HCT116 (cell line): ENCODE results near the gene TAS1R1. TPM values are rescaled to one million over a fixed set of nuclear protein-coding genes. Genes with fewer than 3 reads are reported as not detected.

Experiments used
- ATAC-seq: fragments of 200-7000 bp; cut with Tn5 transposase; 2 replicates; pipeline ENCODE4 v1.9.1; 2020; ENCODE audit warnings: mild to moderate bottlenecking, moderate library complexity
- BruUV-seq: library from RNA; stranded (reverse); fragments of 400-500 nt; replicated peaks from 2 replicates; lab custom pipeline; 2021; lab: Mats Ljungman, UMichigan
- CTCF ChIA-PET: fragments of 300-600 bp; sonication (Branson Sonifier 250); formaldehyde crosslinking; loops from one replicate; lab custom pipeline; 2021; ENCODE audit warnings: antibody characterized with exemption; lab: Charles Lee
- POLR2A ChIA-PET: fragments of 300-600, 350-600 bp; sonication (Branson Sonifier 250); formaldehyde crosslinking; loops from one replicate; lab custom pipeline; 2021; ENCODE audit warnings: antibody characterized with exemption; lab: Charles Lee
- RAD21 ChIA-PET, 2 experiments: fragments of 300-600 bp; sonication (Branson Sonifier 250); formaldehyde crosslinking; loops; one replicate each; lab custom pipeline; 2023; ENCODE audit warnings: low total read pairs in 2 of 2; ENCODE audit not compliant: uncharacterized antibody in 2 of 2, unreplicated experiment in 2 of 2, low non-redundant PET in 1 of 2; lab: Charles Lee
- DNase-seq: peaks from one replicate; pipeline ENCODE4 v3.0.0-alpha.2; 2010; ENCODE audit warnings: low read depth, low spot score
- H2AFZ ChIP-seq: fragments of 200-600 bp; shearing (Covaris generic), sonication (generic); 2 replicates; pipeline ENCODE4 v1.6.1; 2017; ENCODE audit warnings: low read depth, mixed run types, mixed read lengths, antibody characterized with exemption, low read length; ENCODE audit not compliant: poor library complexity, severe bottlenecking
- H3K27ac ChIP-seq: 2 replicates; pipeline ENCODE4 v1.5.1; 2012; ENCODE audit warnings: low read depth, low read length
- H3K27me3 ChIP-seq: fragments of 200-600 bp; sonication (generic); 2 replicates; pipeline ENCODE4 v1.6.1; 2016; ENCODE audit warnings: mixed run types, low read length, mixed read lengths; ENCODE audit not compliant: insufficient read depth
- H3K36me3 ChIP-seq, 2 experiments: fragments of 200-500 bp in 1 of 2; fragments of 200-600 bp in 1 of 2; sonication (Bioruptor generic) in 1 of 2; sonication (generic) in 1 of 2; 2 replicates each; pipeline versions ENCODE4 v1.5.1 to v1.6.1; 2014 to 2016; ENCODE audit warnings: low read length in 2 of 2, inconsistent platforms in 1 of 2, mixed read lengths in 1 of 2, mixed run types in 1 of 2; ENCODE audit not compliant: insufficient read depth in 2 of 2, control insufficient read depth in 1 of 2
- H3K4me1 ChIP-seq, 2 experiments: fragments of 200-600 bp in 1 of 2; sonication (generic) in 1 of 2; 2 replicates each; pipeline versions ENCODE4 v1.5.1 to v1.6.1; 2012 to 2017; ENCODE audit warnings: low read length in 2 of 2, inconsistent platforms in 1 of 2, mild to moderate bottlenecking in 1 of 2, mixed read lengths in 1 of 2, mixed run types in 1 of 2, moderate library complexity in 1 of 2; ENCODE audit not compliant: insufficient read depth in 2 of 2, control insufficient read depth in 1 of 2
- H3K4me2 ChIP-seq: fragments of 200-600 bp; sonication (generic); 2 replicates; pipeline ENCODE4 v1.6.1; 2017; ENCODE audit warnings: mixed run types, low read length, mixed read lengths
- H3K4me3 ChIP-seq, 2 experiments: fragments of 200-600 bp in 1 of 2; sonication (generic) in 1 of 2; replicated peaks in 1 of 2; 2 replicates each; pipeline ENCODE4 v1.5.1; 2011 to 2016; ENCODE audit warnings: low read length in 2 of 2, control low read depth in 1 of 2, low read depth in 1 of 2, mild to moderate bottlenecking in 1 of 2, mixed read lengths in 1 of 2, mixed run types in 1 of 2
- H3K79me2 ChIP-seq: fragments of 200-600 bp; sonication (generic); 2 replicates; pipeline ENCODE4 v1.6.1; 2017; ENCODE audit warnings: mild to moderate bottlenecking, mixed run types, low read length, moderate library complexity, mixed read lengths; ENCODE audit not compliant: insufficient read depth
- H3K9ac ChIP-seq: fragments of 200-600 bp; sonication (generic); 2 replicates; pipeline ENCODE4 v1.6.1; 2016; ENCODE audit warnings: low read length, mixed read lengths
- H3K9me2 ChIP-seq: fragments of 200-600 bp; sonication (generic), shearing (Covaris generic); 2 replicates; pipeline ENCODE4 v1.6.1; 2017; ENCODE audit warnings: mixed run types, mild to moderate bottlenecking, moderate library complexity; ENCODE audit not compliant: insufficient read depth
- H3K9me3 ChIP-seq, 2 experiments: fragments of 200-500 bp in 1 of 2; fragments of 200-600 bp in 1 of 2; sonication (Bioruptor generic) in 1 of 2; sonication (generic) in 1 of 2; 2 replicates each; pipeline ENCODE4 v1.6.1; 2014 to 2017; ENCODE audit warnings: low read length in 2 of 2, mixed read lengths in 2 of 2, inconsistent platforms in 1 of 2, low read depth in 1 of 2, mild to moderate bottlenecking in 1 of 2, mixed run types in 1 of 2, moderate library complexity in 1 of 2; ENCODE audit not compliant: control insufficient read depth in 1 of 2, insufficient read depth in 1 of 2
- H4K20me1 ChIP-seq: fragments of 200-600 bp; sonication (generic), shearing (Covaris generic); 2 replicates; pipeline ENCODE4 v1.6.1; 2017; ENCODE audit warnings: mixed run types, mild to moderate bottlenecking, moderate library complexity; ENCODE audit not compliant: insufficient read depth
- ELF1 ChIP-seq: IDR thresholded peaks from 2 replicates; pipeline ENCODE4 v1.6.1; 2012; ENCODE audit warnings: low read depth, borderline replicate concordance
- JUND ChIP-seq: IDR thresholded peaks from 2 replicates; pipeline ENCODE4 v1.6.1; 2012
- POLR2AphosphoS5 ChIP-seq: IDR thresholded peaks from 2 replicates; pipeline ENCODE4 v1.6.1; 2011; ENCODE audit warnings: mild to moderate bottlenecking, low read depth, low read length, moderate library complexity
- RAD21 ChIP-seq: IDR thresholded peaks from 2 replicates; pipeline ENCODE4 v1.6.1; 2012; ENCODE audit warnings: low read depth, mild to moderate bottlenecking
- SP1 ChIP-seq: IDR thresholded peaks from 2 replicates; pipeline ENCODE4 v1.6.1; 2012; ENCODE audit warnings: low read depth
- ZNF274 ChIP-seq: fragments of 200-500 bp; sonication (Bioruptor generic); IDR thresholded peaks from 2 replicates; pipeline ENCODE4 v1.6.1; 2014; ENCODE audit warnings: mild to moderate bottlenecking, low read depth, low read length, inconsistent platforms
- intact Hi-C: fragments of 100-400 bp; cut with micrococcal nuclease; formaldehyde crosslinking; loops from 2 replicates; pipeline ENCODE4 v1.10.0; 2022
- total RNA-seq: library from RNA; stranded (reverse); gene quantifications from one replicate; pipeline ENCODE4 v1.2.1, GENCODE V29; 2021; ENCODE audit not compliant: unreplicated experiment
- TF ChIP-seq, protein P1 (sequence below): IDR thresholded peaks from 2 replicates; pipeline ENCODE4 v1.6.1; 2011; ENCODE audit warnings: mild to moderate bottlenecking, low read length, moderate library complexity; ENCODE audit not compliant: insufficient replicate concordance; ENCODE audit errors: extremely low read depth
- TF ChIP-seq, protein P2 (sequence below): IDR thresholded peaks from 2 replicates; pipeline ENCODE4 v1.6.1; 2012; ENCODE audit warnings: low read depth

The TAS1R1 gene
- total RNA-seq, 1 experiment from 2014 or later, result not detected

- no peak for DNase-seq
- Histone ChIP-seq H3K79me2 (peaks cover 19% of the 10 kb centered on the region; the same call in 1 of the 2 replicates), H3K9me2 (no peaks in the 10 kb centered on the region), H3K4me2 (no peak overlapping the region), H3K9me3 (no peaks in the 10 kb centered on the region), H3K4me3 (no peak overlapping the region), H3K36me3 (peaks cover 9 to 36% of the 10 kb centered on the region in 2 experiments; a peak in 3 of 4 replicates), H3K9ac (no peak overlapping the region), H2AFZ (no peak overlapping the region), H3K4me1 (no peaks in the 10 kb centered on the region), H3K27me3 (no peaks in the 10 kb centered on the region), H3K27ac (no peak overlapping the region), H4K20me1 (no peaks in the 10 kb centered on the region)
- intact Hi-C loops, result no loop called here
- peak; percentile 10; the same call in 1 of the 2 replicates for ATAC-seq
- CTCF ChIA-PET, result no interaction called here
- TF ChIP-seq ELF1 (no peak), POLR2AphosphoS5 (no peak; the same call in 1 of the 2 replicates), JUND (no peak), ZNF274 (no peak), RAD21 (no peak)
- RAD21 ChIA-PET, result no interaction called here
- POLR2A ChIA-PET, result interaction anchor here (1.1 kb wide), 1 partner anchor 9 kb away, joined by 3 read pairs; the partner anchor contains the start of gene ZBTB48
- no TSS peak for BruUV-seq
Observed at GRCh38 chr1:6588893-6589520, 33.9 kb downstream of the TAS1R1 start.

- no peaks in the 10 kb centered on the region for H3K27me3 ChIP-seq
- intact Hi-C loops, result no loop called here
- H2AFZ ChIP-seq, result no peak overlapping the region
- TF ChIP-seq SP1, result no peak
- TF ChIP-seq, protein P1, sequence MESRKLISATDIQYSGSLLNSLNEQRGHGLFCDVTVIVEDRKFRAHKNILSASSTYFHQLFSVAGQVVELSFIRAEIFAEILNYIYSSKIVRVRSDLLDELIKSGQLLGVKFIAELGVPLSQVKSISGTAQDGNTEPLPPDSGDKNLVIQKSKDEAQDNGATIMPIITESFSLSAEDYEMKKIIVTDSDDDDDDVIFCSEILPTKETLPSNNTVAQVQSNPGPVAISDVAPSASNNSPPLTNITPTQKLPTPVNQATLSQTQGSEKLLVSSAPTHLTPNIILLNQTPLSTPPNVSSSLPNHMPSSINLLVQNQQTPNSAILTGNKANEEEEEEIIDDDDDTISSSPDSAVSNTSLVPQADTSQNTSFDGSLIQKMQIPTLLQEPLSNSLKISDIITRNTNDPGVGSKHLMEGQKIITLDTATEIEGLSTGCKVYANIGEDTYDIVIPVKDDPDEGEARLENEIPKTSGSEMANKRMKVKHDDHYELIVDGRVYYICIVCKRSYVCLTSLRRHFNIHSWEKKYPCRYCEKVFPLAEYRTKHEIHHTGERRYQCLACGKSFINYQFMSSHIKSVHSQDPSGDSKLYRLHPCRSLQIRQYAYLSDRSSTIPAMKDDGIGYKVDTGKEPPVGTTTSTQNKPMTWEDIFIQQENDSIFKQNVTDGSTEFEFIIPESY, result no peak
- TF ChIP-seq, protein P2, sequence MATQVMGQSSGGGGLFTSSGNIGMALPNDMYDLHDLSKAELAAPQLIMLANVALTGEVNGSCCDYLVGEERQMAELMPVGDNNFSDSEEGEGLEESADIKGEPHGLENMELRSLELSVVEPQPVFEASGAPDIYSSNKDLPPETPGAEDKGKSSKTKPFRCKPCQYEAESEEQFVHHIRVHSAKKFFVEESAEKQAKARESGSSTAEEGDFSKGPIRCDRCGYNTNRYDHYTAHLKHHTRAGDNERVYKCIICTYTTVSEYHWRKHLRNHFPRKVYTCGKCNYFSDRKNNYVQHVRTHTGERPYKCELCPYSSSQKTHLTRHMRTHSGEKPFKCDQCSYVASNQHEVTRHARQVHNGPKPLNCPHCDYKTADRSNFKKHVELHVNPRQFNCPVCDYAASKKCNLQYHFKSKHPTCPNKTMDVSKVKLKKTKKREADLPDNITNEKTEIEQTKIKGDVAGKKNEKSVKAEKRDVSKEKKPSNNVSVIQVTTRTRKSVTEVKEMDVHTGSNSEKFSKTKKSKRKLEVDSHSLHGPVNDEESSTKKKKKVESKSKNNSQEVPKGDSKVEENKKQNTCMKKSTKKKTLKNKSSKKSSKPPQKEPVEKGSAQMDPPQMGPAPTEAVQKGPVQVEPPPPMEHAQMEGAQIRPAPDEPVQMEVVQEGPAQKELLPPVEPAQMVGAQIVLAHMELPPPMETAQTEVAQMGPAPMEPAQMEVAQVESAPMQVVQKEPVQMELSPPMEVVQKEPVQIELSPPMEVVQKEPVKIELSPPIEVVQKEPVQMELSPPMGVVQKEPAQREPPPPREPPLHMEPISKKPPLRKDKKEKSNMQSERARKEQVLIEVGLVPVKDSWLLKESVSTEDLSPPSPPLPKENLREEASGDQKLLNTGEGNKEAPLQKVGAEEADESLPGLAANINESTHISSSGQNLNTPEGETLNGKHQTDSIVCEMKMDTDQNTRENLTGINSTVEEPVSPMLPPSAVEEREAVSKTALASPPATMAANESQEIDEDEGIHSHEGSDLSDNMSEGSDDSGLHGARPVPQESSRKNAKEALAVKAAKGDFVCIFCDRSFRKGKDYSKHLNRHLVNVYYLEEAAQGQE, result no peak
- no peak overlapping the region for H3K9ac ChIP-seq
- no peaks in the 10 kb centered on the region for H3K9me3 ChIP-seq
- H3K79me2 ChIP-seq, result peaks cover 26% of the 10 kb centered on the region; the same call in 1 of the 2 replicates
- no TSS peak for BruUV-seq
- H3K4me2 ChIP-seq, result no peak overlapping the region
- ChIA-PET CTCF (no interaction called here), RAD21 (no interaction called here), POLR2A (interaction anchor here (1.1 kb wide), 1 partner anchor 10 kb away, joined by 3 read pairs; the partner anchor contains the start of gene ZBTB48)
- H3K36me3 ChIP-seq, result peaks cover 12 to 45% of the 10 kb centered on the region in 2 experiments; a peak in 3 of 4 replicates
- H4K20me1 ChIP-seq, result no peaks in the 10 kb centered on the region
- no peak for DNase-seq
- H3K27ac ChIP-seq, result no peak overlapping the region
- ATAC-seq, result no peak
- H3K9me2 ChIP-seq, result no peaks in the 10 kb centered on the region
- no peaks in the 10 kb centered on the region for H3K4me1 ChIP-seq
- no peak overlapping the region for H3K4me3 ChIP-seq
Observed at GRCh38 chr1:6590046-6590445, 34.9 kb downstream of the TAS1R1 start.
